GM19324 (cell line): Measurements from ENCODE around the gene LRRFIP1.
"Not testable (repeated sequence)": the region's sequence is repeated elsewhere in the genome, so short reads cannot be mapped to it uniquely, and the experiment has no call there.

Source experiments
- ATAC-seq: cut with Tn5 transposase; IDR thresholded peaks from one replicate; pipeline ENCODE4 v1.9.1; 2021; ENCODE audit warnings: mild to moderate bottlenecking, moderate library complexity; ENCODE audit not compliant: unreplicated experiment, low FRiP score

LRRFIP1 gene

GRCh38 chr2:237760506-237761502 lies 133.4 kb downstream of the LRRFIP1 start:
- no peak for ATAC-seq

DNA sequence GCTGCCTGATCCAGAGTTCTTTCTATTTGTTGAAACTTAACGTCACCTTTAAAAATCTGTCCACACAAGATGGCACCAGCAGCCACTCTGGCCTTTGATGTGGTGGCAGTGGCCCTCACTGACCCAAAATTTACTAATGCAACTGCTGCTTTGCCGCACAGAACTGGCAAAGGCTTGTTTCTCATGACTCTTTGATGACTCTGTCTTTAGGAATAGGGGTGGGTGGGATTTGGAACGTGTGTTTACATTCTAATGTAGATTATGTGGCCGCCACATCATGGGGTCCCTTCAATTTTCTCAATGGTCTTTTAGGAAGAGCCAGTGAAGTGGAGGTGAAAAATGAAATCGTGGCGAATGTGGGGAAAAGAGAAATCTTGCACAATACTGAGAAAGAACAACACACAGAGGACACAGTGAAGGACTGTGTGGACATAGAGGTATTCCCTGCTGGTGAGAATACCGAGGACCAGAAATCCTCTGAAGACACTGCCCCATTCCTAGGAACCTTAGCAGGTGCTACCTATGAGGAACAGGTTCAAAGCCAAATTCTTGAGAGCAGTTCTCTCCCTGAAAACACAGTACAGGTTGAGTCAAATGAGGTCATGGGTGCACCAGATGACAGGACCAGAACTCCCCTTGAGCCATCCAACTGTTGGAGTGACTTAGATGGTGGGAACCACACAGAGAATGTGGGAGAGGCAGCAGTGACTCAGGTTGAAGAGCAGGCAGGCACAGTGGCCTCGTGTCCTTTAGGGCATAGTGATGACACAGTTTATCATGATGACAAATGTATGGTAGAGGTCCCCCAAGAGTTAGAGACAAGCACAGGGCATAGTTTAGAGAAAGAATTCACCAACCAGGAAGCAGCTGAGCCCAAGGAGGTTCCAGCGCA lies 135.2 kb downstream of the LRRFIP1 start:
- not testable (repeated sequence) for ATAC-seq

GRCh38 chr2:237763812-237764211 lies 136.4 kb downstream of the LRRFIP1 start:
- no peak for ATAC-seq

GRCh38 chr2:237765122-237765521 lies 137.7 kb downstream of the LRRFIP1 start:
- ATAC-seq: not testable (repeated sequence)

DNA sequence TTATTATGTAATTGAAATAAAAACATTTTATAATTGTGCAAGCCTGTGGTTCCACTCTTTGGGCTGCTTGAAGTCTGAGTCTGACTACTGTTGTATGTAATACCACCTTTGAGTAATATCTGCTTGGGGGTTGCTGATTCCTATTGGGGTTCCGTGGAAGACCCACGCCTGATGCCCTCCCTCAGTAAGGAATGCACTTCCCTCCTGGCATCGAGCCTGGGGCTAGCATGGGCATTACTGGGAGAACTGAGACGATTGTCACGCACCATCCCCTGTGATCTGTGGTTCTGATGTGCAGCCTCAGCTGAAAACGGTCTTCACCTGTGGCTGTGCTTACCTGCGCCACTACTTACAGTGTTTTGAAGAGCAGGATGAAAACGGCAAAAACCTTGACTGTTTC lies 138.5 kb downstream of the LRRFIP1 start:
- no peak for ATAC-seq

GRCh38 chr2:237766340-237766739 lies 139.0 kb downstream of the LRRFIP1 start:
- no peak for ATAC-seq

GRCh38 chr2:237772513-237772912 lies 145.1 kb downstream of the LRRFIP1 start:
- no peak for ATAC-seq

GRCh38 chr2:237773826-237774225 lies 146.4 kb downstream of the LRRFIP1 start:
- ATAC-seq: no peak

GRCh38 chr2:237774811-237775553 lies 147.6 kb downstream of the LRRFIP1 start:
- ATAC-seq: no peak

GRCh38 chr2:237779521-237779920 lies 152.1 kb downstream of the LRRFIP1 start:
- ATAC-seq: no peak

- ATAC-seq: no peak
Measured at GRCh38 chr2:237782181-237782580, 154.8 kb downstream of the LRRFIP1 start.

DNA sequence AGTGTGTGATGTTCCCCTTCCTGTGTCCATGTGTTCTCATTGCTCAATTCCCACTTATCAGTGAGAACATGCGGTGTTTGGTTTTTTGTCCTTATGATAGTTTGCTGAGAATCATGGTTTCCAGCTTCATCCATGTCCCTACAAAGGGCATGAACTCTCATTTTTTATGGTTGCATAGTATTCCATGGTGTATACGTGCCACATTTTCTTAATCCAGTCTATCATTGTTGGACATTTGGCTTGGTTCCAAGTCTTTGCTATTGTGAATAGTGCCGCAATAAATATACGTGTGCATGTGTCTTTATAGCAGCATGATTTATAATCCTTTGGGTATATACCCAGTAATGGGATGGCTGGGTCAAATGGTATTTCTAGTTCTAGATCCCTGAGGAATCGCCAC lies 156.3 kb downstream of the LRRFIP1 start:
- not testable (repeated sequence) for ATAC-seq

GRCh38 chr2:237786936-237787335 lies 159.5 kb downstream of the LRRFIP1 start:
- ATAC-seq: no peak

GRCh38 chr2:237790353-237790752 lies 163.0 kb downstream of the LRRFIP1 start:
- no peak for ATAC-seq

GRCh38 chr2:237791977-237792727 lies 164.8 kb downstream of the LRRFIP1 start:
- no peak for ATAC-seq

- no peak for ATAC-seq
Measured at GRCh38 chr2:237797253-237797652, 169.9 kb downstream of the LRRFIP1 start.

DNA sequence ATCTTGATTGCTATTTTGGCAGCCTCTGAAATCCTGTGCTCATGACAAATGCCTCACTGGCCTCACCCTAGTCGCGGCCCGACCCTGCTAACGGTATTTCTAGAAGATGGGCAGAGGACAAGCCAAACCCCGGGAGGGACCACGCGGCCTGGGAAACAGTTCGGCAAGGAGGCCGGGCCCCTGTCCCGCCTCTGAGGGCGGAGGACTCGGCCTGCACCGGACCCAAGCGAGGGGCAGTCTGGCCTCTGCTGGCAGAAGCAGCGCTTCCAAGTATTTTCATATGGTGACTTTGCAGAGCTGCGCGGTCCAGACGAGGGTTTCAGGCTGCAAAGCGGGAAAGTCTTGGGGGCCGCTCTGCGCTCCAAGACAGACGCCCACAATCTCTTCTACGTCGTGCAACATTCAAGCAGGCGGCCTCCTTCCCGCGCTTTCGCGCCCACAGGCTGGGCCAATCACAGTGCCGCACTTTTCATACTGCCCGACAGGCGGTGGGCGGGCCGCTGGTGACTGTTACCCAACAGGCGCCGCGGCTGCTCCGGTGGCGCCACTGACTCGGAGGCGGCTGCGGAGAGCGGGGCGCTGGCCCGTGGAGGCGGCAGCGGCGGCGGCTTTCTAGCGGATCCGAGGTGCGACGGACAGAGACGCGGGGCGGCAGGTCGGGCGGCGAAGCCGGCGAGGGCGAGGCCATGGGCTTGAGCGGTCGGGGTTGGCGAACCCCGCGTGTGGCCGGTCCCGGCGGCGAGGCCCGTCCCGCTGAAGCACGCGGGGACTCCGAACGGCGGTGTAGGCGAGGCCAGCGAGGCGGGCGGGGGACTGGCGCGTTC lies 171.1 kb downstream of the LRRFIP1 start, which contains the start of gene RBM44:
Gene RBM44, plus strand, starts transcription at position 544 of the 824 bp plus-strand sequence. CDS start 14,831 bp downstream, outside the sequence.
- no peak for ATAC-seq

- ATAC-seq: no peak
Measured at GRCh38 chr2:237799060-237799428, 171.7 kb downstream of the LRRFIP1 start.

- no peak for ATAC-seq
Measured at GRCh38 chr2:237801466-237801865, 174.1 kb downstream of the LRRFIP1 start.
